ENCODE data around the gene CNDP1.

DNA sequence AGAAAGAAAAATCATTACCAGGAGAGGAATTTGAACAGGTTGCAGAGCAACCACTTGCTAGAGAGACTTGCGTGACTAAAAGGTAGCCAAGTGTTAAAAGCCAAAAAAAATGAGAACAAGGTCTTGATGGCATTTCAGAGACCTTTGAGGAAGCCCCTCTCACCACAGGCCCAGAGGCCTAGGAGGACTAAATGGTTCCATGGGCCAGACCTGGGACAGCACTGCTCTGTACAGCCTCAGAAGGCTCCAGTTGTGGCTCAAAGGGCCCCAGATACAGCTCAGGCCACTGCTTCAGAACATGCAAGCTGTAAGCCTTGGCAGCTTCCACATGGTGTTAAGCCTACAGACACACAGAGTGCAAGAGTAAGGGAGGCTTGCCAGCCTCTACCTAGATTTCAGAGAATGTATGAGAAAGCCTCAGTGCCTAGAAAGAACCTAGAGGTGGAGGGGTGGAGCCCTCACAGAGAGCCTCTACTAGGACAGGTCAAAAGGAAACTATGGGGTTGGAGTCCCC lies 15.3 kb downstream of the CNDP1 start:
- TF ChIP-seq CTCF (conservative IDR thresholded peaks at IDR 0.05 in 1 of 2, IDR thresholded peaks at IDR 0.05 in 1 of 2; ENCODE audit: extremely low read depth in 1 of 2, insufficient read depth in 1 of 2, low read depth in 1 of 2, low read length in 2 of 2) (no peak), EZH2 (IDR thresholded peaks at IDR 0.05; ENCODE audit: borderline replicate concordance, low read length) (no peak)
